HG02973 (cell line): ENCODE results near the gene PDE11A.

ENCODE experiments used
- ATAC-seq: cut with Tn5 transposase; IDR thresholded peaks from one replicate; pipeline ENCODE4 v1.9.1; 2021; ENCODE audit warnings: moderate library complexity; ENCODE audit not compliant: unreplicated experiment

PDE11A gene

GRCh38 chr2:177705511-177706173, 366.9 kb downstream of the PDE11A start:
- no peak for ATAC-seq

GRCh38 chr2:177703159-177703558, 369.4 kb downstream of the PDE11A start:
- ATAC-seq = no peak

- ATAC-seq = no peak
Observed at GRCh38 chr2:177698281-177698680, 374.3 kb downstream of the PDE11A start.

DNA sequence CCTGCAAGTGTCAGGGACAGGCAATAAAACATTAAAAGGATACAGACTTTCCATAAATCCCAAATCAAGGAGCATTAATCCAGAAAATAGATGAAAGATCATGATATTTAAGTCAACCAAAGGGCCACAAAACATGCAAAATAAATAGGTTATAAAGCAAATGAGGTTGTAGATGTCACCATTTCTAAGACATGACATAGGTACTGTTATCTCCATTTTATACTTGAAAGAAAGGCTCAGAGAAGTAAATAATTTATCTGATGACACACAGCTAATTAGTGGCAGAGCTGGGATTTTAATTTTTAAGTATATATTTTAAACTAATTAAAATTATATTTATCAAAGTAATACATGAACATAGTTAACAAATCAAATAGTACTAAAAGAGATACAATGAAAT, 378.2 kb downstream of the PDE11A start:
- ATAC-seq = no peak

GRCh38 chr2:177693658-177694339, 378.8 kb downstream of the PDE11A start:
- ATAC-seq = no peak

DNA sequence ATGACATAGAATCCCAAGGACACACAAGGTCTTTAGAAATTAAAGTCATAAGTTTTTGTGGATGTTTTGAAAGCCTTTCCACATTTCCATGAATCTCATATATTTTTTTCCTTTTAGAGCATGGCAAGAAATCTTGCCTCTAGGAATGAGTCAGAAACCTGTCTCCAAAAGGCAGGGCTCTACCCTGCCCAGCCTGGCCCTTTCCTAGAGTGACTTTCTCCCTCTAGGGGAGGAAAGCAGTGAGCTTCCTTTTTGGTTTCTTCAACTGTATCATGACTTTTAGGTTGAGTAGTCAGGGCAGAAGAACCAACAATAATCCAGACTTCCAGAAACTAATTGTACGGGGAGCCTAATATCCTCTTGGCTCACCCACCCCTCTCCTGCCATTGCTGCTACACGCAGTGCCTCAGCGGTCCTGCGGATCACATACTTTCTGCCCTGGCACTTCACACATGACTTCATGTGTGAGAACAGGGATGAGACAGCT, 379.8 kb downstream of the PDE11A start:
- ATAC-seq = no peak

DNA sequence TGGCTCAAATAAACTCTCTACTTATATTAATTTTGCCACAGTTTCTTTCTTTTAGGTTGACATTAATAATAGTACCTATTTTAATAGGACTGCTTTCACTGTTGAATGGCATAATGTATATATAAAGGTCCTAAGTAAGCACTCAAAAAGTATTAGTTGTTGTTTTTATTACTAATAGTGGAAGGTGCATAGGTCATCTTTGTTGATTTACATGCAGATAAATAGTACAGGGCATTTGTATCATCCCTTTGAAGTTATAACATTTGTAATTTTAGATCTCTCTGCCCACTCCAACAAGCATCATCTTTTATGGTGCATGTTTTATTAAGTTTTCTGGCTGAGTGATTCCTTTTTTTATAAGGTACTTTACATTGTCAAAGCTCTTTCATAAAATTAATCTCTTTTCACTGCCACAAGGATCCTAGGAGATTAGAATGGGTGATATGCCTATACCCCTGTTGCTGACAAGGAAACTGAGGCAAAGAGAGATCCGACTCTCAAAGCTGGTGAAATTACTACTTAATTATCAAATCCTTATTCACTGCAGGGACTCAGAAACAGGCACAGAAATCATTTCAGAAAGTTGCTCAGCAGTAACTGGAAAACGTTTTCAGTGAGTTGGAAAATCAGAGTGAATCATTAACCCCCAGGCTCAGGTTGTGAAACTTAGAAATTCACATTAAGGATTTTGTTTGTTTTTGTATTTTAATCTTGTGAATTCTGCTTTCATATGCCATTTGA, 380.4 kb downstream of the PDE11A start:
- ATAC-seq = no peak

DNA sequence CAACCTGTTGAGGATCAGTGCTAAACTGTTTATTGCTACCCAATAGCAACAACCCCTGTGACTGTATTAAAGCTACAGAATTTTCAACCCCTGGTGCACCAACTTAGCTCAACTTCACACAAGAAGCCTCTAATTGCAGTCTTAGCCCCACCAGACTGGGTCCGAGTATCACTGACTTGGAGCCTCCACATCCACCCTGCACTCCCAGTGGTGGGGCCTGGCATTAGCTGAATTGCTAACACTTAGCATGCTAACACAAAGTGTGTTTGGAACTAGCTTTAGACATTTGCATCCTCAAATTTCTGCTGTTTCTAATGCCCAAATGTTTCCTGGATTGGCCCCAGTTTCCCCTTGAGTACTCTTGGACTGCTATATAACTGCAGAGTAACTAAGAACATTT, 381.4 kb downstream of the PDE11A start:
- ATAC-seq = no peak

DNA sequence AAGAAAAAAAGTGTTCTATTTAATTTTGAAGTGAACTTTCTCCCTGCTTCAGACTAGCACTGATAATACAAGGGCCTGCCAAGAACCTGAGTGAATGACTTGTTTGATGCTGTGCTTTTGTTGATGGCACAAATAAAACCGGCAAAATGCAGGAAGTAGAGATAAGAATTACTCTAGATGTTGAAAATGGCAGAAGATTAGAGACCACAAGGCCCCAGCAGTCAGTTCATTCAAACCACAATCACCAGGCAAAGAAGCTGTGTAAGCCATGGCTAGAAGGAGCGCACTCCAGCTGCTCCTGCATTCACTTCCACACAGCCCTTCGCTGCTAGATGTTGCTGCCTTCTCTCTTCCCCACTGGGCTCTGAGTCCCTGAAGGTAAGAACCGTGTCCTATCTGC, 383.0 kb downstream of the PDE11A start:
- no peak for ATAC-seq

GRCh38 chr2:177688844-177689243, 383.7 kb downstream of the PDE11A start:
- ATAC-seq = no peak

DNA sequence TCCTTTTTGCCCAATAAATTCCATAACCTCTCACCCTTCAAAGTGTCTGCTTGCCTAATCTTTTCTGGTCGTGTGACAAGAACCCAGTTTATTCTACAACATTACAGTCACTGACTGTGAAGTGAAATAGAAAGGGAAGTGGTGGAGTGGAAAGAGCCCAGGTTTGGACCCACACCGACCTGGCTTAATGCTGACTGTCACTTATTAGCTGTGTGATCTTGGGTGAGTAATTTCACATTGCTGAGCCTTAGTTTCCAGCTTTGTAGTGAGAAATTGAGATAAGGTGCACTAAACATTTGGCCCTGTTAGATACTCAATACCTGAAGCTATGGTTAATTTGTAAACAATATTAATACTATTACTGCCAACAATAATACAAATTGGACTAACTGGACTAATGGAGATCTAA, 388.9 kb downstream of the PDE11A start:
- ATAC-seq = no peak

DNA sequence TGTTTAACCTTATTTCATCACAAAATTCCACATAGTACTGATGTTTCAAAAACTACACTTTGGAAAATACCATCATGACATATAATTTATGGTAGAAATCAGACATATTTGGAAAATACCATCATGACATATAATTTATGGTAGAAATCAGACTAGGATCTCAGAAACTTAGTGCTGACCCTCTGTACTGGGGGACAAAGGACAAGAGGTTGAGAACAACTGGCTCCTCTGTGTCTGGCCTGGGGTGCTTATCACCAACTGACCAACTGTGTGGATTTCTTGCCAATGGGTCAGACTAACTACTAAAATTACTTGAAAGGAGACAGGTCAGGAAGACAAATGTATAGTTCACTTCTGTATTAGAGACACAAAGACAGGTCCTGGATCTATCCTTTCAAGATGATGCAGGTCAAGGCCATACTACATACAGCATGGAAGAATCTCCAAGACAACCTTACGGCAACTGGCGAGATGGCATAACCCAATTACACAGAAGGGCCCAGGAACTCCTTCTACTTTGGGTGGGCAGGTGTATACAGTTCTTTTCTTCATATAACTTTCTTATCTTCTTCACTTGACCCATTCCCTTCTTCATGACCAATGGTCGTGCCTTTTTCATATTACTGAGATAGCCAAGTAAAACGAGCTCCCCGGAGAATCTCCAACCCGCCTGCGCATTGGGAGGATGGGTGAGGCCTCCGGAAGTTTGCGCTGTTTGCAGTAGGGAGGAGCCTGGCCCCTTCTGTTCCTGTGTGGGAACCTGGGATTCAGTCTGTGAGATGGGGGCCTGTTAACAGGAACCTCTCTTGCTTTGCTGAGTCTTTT, 389.5 kb downstream of the PDE11A start:
- ATAC-seq = no peak

DNA sequence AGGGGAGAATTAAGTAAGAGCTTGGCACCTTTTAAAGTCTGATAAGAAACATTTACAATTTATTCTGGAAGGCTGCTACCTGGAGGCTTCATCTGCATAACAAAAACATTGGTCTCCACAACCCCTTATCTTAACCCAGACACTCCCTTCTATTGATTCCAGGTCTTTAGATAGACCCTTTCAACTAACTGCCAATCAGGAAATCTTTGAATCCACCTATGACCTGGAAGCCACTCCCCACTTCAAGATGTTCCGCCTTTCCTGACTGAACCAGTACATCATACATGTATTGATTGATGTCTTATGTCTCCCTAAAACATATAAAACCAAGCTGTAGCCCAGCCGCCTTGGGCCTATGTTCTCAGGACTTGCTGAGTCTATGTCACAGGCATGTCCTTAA, 390.6 kb downstream of the PDE11A start:
- no peak for ATAC-seq

- ATAC-seq = no peak
Observed at GRCh38 chr2:177680866-177681712, 391.5 kb downstream of the PDE11A start.

GRCh38 chr2:177679611-177680605, 392.7 kb downstream of the PDE11A start:
- no peak for ATAC-seq

DNA sequence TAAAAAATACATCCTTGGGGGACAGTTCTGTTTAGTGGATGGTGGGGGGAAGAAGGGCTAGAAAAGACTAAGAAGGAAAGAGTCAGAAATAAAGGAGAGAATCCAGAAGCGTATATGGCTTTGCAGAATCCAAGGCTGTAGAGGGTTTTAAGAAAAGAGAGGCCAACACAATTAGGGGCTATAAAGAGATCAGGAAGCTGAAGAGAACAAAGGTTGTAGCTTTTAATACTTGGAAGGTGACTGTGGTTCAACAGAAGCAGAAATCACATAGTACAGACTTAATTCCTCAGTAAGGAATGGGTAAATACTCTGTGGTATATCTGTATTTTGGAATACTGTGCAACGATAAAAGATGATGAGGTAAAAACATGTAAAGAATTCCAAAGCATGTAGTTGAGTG, 393.6 kb downstream of the PDE11A start:
- ATAC-seq = no peak

DNA sequence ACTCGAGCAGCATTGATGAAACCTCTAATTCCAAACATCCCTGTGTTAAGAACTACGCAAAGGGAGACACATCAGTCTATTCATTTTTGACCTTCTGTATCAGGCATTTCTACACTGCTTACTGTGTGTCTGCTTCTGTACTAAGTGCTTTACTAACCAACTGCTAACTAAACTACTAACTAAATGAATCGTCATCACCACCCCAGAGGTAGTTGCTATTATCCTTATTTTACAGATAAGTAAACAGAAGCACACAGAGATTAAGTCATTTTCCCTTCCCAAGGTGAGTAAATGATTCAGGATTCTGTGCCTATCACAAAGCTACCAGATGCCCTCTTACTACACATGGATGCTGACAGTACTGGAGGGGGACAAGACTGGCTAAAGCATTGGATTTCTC, 395.9 kb downstream of the PDE11A start:
- no peak for ATAC-seq

- no peak for ATAC-seq
Observed at GRCh38 chr2:177675825-177676224, 396.8 kb downstream of the PDE11A start.

- ATAC-seq = no peak
Observed at GRCh38 chr2:177675350-177675821, 397.2 kb downstream of the PDE11A start.
